GM18526 (cell line): Measurements from ENCODE around the gene GPR39.

Experiments
- POLR2A ChIP-seq: IDR thresholded peaks from 3 replicates; pipeline ENCODE4 v1.6.1; 2011; ENCODE audit not compliant: insufficient read length; ENCODE audit errors: extremely low read depth

The GPR39 gene

DNA sequence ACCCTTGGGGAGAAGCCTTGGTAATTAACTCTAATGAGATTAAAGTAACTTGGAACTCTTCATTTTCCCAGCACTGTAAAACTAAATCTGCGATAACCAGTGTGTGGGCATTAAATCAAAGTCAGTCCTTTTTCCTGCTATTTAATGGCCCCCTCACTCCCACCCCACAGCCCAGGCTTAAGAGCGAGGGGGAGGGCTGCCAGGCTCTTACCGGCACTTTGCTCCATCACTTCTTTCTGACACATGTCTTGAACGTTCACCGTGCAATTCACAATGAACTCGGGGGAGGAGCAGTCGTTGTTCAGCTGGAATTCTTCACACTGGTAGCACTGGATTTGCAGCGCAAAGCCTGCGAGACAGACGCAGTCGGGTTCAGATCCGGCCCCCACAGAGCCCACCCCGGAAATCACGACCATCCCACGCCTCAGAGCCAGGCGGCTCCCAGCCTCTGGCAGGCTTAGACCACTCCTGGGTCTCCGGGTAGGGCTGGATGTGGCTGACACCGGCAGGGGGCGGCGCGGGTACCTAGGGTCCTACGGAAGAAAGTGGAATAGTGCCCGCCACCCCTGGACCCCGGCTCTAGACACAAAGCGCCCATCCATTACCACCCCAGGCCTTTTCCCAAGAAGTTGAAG lies 251.7 kb downstream of the GPR39 start:
- no peak for TF ChIP-seq POLR2A

DNA sequence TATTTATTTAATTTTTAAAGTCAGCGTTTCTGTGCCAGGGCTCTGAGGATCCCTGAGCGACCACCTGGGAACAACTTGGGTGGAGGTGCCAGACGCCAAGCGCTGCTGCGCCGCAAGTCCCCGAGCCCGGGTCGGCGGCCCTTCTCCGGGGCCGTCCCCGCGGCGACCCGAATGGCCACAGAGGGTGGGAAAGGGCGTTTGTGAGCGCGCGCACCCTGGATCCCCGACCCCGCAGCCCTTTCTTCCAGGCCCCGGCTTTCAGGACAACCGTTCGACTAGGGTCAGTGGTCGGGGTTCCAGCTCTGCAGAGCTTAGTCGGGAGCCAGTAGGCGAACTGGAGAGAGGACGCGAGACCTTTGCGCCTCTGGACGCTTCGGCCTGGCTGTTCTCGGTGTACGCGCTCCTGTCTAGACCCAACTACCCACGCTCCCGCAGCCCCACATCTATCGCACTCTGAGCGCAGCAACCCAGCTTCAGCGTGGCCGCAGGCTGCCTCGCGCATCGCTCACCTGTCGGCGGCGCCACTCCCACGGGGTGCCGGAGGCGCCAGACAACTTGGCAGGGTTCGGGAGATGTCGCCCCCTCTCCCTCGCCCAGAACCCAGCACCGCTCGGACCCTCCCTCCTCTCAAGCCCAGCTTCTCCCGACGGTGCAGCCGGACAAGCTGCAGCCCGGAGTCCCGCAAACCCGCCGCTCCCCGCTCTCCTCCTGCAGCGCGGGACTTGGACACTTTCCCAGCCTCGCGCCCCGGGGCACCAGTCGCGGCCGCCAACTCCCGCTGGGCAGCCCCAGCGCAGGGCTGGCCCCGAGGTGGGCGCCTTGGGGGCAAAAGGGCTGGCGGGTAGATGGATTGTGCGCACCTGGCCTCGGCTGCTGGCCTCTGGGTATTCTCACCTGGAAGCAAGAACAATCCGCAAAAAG lies 252.6 kb downstream of the GPR39 start:
- no peak for TF ChIP-seq POLR2A

DNA sequence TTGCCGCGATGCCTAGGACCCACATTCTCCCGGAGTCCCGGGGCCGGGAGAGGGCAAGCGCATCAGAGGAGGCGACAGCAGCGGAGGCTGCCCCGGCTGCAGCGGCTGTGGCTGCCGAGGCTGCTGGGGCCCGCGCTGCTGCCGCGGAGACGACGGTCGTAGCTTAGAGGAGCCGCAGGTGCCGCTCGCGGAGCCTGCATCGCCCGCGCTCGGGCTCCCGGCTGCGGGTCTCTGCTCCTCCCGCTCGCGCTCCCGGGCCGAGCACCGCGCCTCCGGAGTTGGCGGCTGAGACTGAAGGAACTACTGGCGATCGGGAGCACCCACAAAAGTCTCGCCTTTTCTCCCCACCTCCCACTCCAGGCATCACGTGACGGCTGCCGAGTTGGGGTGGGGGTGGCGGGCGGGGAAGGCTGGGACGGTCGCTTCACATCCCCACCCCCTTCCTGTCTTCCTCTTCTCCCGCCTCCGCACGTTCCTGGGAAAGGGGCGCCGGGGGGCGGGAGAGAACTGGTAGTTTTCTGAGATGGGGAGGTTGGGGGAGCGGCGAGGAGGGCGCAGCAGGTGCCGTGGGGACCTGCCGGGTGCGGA lies 253.4 kb downstream of the GPR39 start, which contains the start of gene LYPD1:
TSS of gene LYPD1 (minus strand) at position 298 of the 588 bp plus-strand sequence. CDS start at position 25, 273 bp downstream.
- TF ChIP-seq POLR2A, result no peak

DNA sequence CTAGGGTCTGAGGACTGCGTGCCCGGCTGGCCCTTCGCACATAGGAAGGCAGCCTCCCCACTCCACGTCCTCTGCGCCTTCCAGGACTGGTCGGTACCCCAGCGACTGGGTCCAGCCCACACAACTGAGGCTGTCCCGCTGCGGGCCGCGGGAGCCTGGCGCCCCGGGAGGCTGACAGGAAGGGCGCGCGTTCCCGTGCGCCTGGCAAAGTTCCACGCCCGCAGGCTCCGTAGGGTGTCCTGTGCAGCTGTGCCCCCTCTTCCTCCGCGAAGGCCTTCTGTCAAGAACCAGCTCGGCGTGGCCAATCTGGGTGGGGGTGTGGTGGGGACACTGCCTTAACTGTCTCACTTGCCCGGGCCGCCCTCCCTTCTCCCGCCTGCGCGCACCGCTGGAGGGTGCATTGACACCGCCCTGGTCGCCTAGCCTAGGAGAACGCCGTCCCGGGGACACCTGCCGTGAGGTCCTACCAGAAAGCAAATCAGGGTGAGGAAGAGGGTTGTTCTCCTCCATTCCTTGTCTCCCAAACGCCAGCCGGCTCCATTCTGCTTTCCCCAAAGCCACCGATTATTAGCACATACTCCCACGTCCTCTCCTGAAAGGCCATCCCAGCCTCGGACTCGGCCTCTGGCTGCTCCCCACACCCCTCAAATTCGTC lies 254.0 kb downstream of the GPR39 start:
- TF ChIP-seq POLR2A, result no peak

DNA sequence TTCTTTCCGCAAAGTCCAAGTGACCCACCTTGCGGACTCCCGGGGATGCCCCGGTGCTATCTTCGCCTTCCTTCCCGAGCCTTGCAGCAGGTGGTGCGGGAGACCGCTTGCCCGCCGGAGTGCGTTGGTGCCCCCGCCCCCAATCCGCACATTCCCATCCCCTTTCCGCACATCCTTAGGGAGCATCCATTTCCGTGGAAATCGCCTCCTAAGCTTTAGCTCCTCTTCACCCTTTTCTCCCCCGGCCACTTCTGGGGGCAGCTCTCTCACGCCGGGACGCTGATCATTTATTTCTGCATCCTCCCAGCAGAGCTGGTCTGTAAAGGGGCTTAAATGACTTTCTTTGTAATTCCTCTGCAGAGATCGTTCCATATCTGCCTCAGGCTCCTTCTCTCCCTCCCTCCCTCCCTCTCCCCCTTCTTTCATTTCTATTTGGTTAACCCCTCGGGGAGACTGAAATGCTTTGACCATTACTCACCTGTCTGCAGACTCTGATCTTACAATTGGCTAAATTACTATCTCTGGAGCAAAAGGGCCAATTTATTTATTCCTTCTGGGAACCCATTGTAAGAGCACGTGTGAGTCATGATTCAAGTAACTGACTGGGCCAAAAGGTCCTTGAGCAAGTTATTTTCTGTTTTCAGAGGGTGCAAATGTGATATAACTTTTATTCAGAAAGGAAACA lies 254.7 kb downstream of the GPR39 start:
- TF ChIP-seq POLR2A, result no peak

DNA sequence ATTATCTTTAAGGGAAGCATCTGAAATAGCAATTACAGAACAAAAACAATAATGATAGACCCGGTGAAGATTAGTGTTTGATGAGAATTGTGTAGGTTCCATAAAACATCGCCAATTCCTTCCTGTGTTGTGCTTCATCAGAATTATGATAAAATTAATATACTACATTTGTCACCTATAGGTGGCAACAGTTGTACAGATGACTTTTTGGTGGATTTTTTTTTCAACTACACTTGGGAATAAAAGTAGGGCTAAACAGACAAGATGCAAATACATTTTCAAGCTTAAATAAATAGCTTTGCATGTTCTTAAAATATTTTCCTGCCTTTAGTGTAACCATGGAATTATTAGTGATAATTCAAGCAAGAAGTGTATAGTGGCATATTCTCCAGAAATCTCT lies 260.4 kb downstream of the GPR39 start:
- no peak for TF ChIP-seq POLR2A

DNA sequence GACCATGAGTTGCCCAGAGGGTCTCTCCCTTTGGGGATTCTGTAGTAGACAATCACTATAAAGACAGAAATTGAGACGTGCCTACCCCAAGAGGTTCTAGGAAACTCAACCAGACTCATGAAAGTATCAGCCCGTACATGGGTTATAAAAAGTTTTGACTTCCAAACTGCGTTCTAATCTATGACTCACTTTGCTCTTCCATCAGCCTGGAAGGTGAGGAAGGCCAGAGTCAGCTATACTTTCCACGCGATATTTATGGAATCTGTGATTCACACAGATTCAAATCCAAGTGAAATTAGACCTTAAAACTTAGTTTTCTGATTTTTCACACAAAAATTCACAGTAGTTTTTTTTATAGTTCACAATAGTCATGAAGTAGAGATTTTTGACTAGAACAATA lies 261.1 kb downstream of the GPR39 start:
- no peak for TF ChIP-seq POLR2A

DNA sequence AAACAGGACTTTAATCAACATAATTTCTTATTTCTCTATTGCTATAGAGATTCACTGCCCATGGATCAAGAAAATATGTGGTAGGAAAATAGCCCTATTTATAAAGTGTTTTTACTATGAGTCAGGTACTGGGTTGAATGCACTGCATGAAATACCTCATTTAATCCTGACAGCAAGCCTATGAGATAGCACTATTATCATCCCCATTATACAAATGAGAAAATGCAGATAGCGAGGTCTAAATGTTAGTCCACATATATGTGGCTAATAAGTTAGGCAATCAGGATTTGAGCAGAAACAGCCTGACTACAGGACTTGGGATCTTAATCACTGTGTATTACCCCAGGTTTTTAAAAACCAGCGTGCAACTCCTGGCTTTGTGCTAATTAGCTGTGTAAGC lies 261.9 kb downstream of the GPR39 start:
- no peak for TF ChIP-seq POLR2A

DNA sequence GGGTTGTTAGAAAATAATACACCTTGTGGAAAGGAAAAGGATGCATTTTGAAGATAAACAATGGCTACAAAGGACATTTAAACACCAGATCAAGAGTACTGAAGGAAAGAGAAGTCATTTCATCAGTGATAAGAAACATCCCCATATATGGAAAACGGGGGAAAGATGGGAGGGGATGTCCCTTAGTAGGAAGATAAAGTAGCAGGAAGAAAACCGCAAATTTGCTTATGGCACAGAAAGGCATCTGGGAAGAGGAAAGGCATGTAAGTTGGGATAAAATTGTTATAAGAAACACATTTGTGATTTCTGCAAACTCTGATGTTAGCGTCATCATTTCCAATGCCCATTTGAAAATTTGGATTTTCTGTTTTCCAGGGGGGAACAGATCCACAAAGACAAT lies 263.9 kb downstream of the GPR39 start:
- TF ChIP-seq POLR2A, result no peak

DNA sequence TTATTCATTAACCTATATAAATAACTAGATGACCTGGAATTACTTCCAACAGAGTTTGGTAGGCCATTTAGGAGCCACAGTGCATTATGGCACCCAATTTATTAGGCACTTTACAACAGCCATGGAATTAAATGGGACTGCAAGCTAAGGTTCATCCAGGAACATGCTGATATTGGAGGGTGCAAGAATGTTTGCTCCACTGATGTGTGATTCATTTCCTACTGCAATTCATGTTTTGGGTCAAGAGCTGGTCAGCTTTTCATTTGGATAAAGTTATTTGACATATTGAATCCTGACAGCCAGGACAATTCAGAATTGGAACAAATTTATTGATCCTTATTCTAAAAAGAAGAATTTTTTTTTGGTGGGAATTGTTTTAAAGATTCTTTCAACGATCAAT lies 265.2 kb downstream of the GPR39 start:
- no peak for TF ChIP-seq POLR2A

DNA sequence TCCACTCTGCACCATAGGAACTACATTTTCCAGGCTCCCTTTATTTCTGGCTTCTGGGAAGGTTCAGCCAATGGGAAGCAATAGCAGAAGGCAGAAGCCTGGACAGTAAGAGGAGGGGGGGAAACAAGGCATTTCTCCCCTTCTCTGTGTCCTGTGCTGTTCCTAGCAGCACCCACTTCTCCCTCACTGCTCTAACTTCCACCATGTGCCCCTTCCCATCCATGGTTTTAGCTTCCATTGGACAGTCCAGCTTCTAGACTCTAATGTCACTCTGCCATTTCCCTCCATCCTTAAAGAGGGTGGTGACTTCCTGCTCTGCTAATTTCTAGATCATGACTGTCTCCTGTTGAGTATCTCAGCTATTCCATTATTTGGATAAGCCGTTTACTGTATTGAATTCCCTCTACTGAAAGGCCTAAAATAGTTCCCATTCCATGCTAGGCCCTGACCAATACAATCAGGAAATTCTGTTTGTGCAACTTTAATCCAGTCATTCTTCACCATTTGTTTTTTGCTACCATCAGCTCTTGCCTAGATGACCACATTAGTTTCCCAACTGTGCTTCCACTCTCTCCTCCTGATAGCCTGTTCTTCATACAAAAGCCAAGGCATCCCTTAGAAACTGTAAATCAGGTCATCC lies 274.2 kb downstream of the GPR39 start:
- no peak for TF ChIP-seq POLR2A

DNA sequence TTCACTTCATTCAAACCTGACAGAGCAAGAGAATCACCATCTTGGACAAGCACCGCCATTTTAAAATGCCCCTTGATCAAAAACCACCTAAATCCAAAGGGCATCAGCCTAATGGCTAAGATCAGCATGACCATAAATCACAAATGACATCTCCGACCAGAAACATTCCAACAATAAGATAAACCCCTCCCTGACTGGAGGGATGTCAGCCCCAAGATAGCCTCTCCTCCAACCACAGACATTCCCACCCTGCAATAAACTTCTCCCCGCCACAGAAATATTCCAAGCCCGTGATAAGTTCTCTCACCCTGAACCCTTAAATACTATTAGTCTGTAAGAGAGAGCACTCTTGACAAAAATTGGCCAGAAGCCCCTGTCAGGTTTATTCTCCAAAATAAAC lies 275.0 kb downstream of the GPR39 start:
- TF ChIP-seq POLR2A, result no peak

DNA sequence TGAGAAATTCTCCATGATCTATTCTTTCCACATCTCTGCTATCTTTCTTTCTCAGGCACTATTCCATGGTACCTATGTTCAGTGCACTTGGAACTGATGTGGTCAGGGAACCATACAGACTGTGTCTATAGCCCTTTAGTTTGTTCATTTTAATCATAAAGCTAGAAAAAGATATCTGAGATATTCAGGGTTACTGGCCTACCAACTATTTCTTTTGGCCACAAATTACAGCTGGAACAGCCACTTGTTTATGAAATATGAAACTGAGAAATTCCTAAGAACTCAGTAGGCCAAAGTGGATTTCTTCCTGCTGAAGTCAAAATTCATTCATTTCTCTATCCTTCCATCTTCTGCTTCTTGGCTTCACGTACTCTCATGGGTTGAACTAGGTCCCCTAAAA lies 276.2 kb downstream of the GPR39 start:
- no peak for TF ChIP-seq POLR2A
